Measurements from ENCODE around the gene RBP3.

DNA sequence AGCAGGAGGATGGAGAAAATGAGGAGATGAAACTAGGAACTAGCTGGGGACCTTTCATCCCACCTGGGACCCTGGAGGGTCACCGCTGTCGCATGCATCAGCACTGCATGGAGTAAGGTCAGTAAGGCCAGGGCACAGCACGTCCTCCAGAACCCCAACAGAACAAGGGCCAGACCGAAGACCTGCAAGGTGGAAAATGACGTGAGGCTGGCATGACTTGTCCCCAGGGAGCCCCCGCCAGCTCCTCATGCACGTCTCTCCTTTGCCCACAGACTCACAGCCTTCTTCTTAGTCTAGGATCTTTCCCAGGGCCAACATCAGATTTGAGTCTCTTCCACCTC lies 31.3 kb downstream of the RBP3 start:
- TF ChIP-seq, protein P1, sequence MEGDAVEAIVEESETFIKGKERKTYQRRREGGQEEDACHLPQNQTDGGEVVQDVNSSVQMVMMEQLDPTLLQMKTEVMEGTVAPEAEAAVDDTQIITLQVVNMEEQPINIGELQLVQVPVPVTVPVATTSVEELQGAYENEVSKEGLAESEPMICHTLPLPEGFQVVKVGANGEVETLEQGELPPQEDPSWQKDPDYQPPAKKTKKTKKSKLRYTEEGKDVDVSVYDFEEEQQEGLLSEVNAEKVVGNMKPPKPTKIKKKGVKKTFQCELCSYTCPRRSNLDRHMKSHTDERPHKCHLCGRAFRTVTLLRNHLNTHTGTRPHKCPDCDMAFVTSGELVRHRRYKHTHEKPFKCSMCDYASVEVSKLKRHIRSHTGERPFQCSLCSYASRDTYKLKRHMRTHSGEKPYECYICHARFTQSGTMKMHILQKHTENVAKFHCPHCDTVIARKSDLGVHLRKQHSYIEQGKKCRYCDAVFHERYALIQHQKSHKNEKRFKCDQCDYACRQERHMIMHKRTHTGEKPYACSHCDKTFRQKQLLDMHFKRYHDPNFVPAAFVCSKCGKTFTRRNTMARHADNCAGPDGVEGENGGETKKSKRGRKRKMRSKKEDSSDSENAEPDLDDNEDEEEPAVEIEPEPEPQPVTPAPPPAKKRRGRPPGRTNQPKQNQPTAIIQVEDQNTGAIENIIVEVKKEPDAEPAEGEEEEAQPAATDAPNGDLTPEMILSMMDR (IDR thresholded peaks at IDR 0.05; ENCODE audit: low read depth, low read length) = no peak
- TF ChIP-seq, protein P2, sequence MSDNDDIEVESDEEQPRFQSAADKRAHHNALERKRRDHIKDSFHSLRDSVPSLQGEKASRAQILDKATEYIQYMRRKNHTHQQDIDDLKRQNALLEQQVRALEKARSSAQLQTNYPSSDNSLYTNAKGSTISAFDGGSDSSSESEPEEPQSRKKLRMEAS (IDR thresholded peaks at IDR 0.05; ENCODE audit: low read depth, low read length) = no peak
